GM13976 (cell line): ENCODE data around the gene METTL16.

ENCODE experiments used
- DNase-seq: peaks from one replicate; pipeline ENCODE4 v3.0.0; 2012; ENCODE audit warnings: low spot score
- CTCF ChIP-seq: IDR thresholded peaks from 2 replicates; pipeline ENCODE4 v1.5.1; 2012; ENCODE audit warnings: borderline replicate concordance, mild to moderate bottlenecking; ENCODE audit not compliant: insufficient read depth; ENCODE audit errors: extremely low read depth, missing control alignments, control extremely low read depth
- in situ Hi-C: fragments of 300-500 bp; cut with MboI; formaldehyde crosslinking; loops from one replicate; pipeline ENCODE4 v1.12.0; 2022; ENCODE audit warnings: low sequenced_read_pairs, mixed read lengths, inconsistent platforms; ENCODE audit not compliant: unreplicated experiment

METTL16 gene

GRCh38 chr17:2393954-2394749 is 117.5 kb downstream of the METTL16 start:
- TF ChIP-seq CTCF, result no peak

GRCh38 chr17:2393174-2393953 is 118.3 kb downstream of the METTL16 start:
- DNase-seq, result peak; percentile 91
- no peak for TF ChIP-seq CTCF
- in situ Hi-C loops, result no loop called here

More at GRCh38 chr17:2393954-2394749, 117.5 kb downstream of the METTL16 start:
- in situ Hi-C loops, result no loop called here
- no peak for DNase-seq

- no peak for TF ChIP-seq CTCF
- peak; percentile 95 for DNase-seq
- in situ Hi-C loops, result no loop called here
These were observed 119.2 kb downstream of the METTL16 start for GRCh38 chr17:2392252-2393173.

- in situ Hi-C loops, result no loop called here
- DNase-seq, result no peak
- no peak for TF ChIP-seq CTCF
These were observed 120.0 kb downstream of the METTL16 start for GRCh38 chr17:2391597-2392251.

GRCh38 chr17:2390199-2390836 is 121.4 kb downstream of the METTL16 start:
- DNase-seq, result no peak
- in situ Hi-C loops, result no loop called here
- TF ChIP-seq CTCF, result no peak

GRCh38 chr17:2388683-2389055 is 123.0 kb downstream of the METTL16 start:
- in situ Hi-C loops, result no loop called here
- TF ChIP-seq CTCF, result no peak
- DNase-seq, result no peak
